Suprapubic skin (tissue), 4 donors: ENCODE results near the gene FKBP1A. TPM values are rescaled to one million over a fixed set of nuclear protein-coding genes. Genes with fewer than 3 reads are reported as not detected.

Source experiments
- DNase-seq, 2 donors: peaks; one replicate each; pipeline ENCODE4 v3.0.0-alpha.2; 2019; ENCODE audit warnings: low spot score in 2 of 2
- H3K27ac ChIP-seq: fragments of 200-600 bp; sonication (generic); one replicate; pipeline ENCODE4 v1.5.1; 2019
- H3K27me3 ChIP-seq: fragments of 200-600 bp; sonication (generic); one replicate; pipeline ENCODE4 v1.5.1; 2019
- H3K36me3 ChIP-seq: fragments of 200-600 bp; sonication (generic); one replicate; pipeline ENCODE4 v1.5.1; 2019
- H3K4me1 ChIP-seq: fragments of 200-600 bp; sonication (generic); one replicate; pipeline ENCODE4 v1.5.1; 2019
- H3K4me3 ChIP-seq: fragments of 200-600 bp; sonication (generic); one replicate; pipeline ENCODE4 v1.5.1; 2019; ENCODE audit warnings: mild to moderate bottlenecking
- H3K9me3 ChIP-seq: fragments of 200-600 bp; sonication (generic); one replicate; pipeline ENCODE4 v1.5.1; 2019
- EP300 ChIP-seq: sonication (generic); formaldehyde crosslinking; IDR thresholded peaks from one replicate; pipeline ENCODE4 v1.6.1; 2017; ENCODE audit warnings: antibody characterized with exemption
- POLR2A ChIP-seq, 2 donors: fragments of 450-650 bp; IDR thresholded peaks; one replicate each; pipeline ENCODE4 v1.6.1; 2017; ENCODE audit warnings: antibody characterized with exemption in 2 of 2, mild to moderate bottlenecking in 2 of 2, moderate library complexity in 2 of 2
- POLR2AphosphoS5 ChIP-seq, 3 donors: sonication (generic); formaldehyde crosslinking; IDR thresholded peaks; one replicate each; pipeline ENCODE4 v1.6.1; 2017; ENCODE audit warnings: antibody characterized with exemption in 3 of 3
- WGBS: methylation state at CpG from one replicate; pipeline ENCODE4 v1.1.5; 2018; 5-methylcytosine and 5-hydroxymethylcytosine counted together
- total RNA-seq, 4 donors: library from RNA; depleted of rRNA; stranded (reverse); fragments of >200 nt; gene quantifications; one replicate each; pipeline ENCODE4 v1.1.0, GENCODE V29; 2016
- TF ChIP-seq, protein P1 (sequence below), 2 donors: fragments of 200-600 bp in 1 of 2; fragments of 450-650 bp in 1 of 2; sonication (generic) in 1 of 2; IDR thresholded peaks; one replicate each; pipeline ENCODE4 v1.5.1; 2016 to 2019; ENCODE audit warnings: antibody characterized with exemption in 2 of 2, mild to moderate bottlenecking in 1 of 2, moderate library complexity in 1 of 2

FKBP1A gene
- total RNA-seq, 4 donors from 2014 or later: 100.0 to 151 (median 115) TPM

DNA sequence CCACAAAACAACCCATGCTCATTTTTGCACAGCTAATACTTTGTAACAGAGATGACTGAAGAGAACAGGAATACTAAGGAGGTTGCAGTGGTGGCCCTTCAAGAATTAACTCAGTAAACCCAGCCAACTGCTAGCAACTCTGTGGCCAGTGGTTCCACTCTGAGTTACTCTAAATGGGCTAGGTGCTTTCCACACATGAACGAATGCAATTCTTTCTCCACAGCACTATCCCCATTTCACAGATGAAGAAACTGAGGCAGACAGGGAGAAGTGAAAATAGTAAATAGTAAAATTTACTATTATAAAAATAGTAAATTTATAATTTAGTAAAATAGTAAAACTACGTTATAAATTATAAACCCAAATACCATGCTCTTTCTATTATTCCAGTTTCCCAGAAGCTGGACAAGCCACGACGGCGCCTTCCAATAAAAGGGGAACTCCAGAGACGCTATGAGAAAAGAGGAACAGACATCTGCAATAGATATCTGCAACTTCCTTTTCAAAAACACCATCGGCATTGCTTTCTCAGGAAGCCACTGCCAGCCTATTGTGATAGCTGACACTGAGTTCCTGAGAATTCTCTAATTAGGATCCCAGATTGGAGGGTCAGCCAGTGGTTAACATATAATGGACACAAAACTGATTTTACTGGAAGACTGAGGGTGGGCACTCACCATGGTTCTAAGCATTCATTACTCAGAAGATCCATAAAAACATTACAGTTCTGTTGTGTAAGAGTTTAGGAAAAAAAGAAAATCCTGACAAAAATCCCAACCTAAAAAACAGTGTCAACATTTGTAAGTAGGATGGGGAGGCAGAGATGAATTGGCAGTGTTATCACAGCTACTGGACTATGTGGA is 16.2 kb downstream of the FKBP1A start:
- Histone ChIP-seq H3K27ac (no peak overlapping the region), H3K9me3 (no peaks in the 10 kb centered on the region), H3K36me3 (peaks cover 10% of the 10 kb centered on the region), H3K4me3 (no peak overlapping the region), H3K27me3 (no peaks in the 10 kb centered on the region), H3K4me1 (peaks cover 70% of the 10 kb centered on the region)
- 42% methylated on average over 7 of the region's 7 CpGs for WGBS
- TF ChIP-seq POLR2A (IDR thresholded peaks at IDR 0.05) (no peak), POLR2AphosphoS5 (IDR thresholded peaks at IDR 0.05) (no peak), EP300 (no peak)
- TF ChIP-seq, protein P1, sequence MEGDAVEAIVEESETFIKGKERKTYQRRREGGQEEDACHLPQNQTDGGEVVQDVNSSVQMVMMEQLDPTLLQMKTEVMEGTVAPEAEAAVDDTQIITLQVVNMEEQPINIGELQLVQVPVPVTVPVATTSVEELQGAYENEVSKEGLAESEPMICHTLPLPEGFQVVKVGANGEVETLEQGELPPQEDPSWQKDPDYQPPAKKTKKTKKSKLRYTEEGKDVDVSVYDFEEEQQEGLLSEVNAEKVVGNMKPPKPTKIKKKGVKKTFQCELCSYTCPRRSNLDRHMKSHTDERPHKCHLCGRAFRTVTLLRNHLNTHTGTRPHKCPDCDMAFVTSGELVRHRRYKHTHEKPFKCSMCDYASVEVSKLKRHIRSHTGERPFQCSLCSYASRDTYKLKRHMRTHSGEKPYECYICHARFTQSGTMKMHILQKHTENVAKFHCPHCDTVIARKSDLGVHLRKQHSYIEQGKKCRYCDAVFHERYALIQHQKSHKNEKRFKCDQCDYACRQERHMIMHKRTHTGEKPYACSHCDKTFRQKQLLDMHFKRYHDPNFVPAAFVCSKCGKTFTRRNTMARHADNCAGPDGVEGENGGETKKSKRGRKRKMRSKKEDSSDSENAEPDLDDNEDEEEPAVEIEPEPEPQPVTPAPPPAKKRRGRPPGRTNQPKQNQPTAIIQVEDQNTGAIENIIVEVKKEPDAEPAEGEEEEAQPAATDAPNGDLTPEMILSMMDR (IDR thresholded peaks at IDR 0.05): no peak
- DNase-seq: no peak

DNA sequence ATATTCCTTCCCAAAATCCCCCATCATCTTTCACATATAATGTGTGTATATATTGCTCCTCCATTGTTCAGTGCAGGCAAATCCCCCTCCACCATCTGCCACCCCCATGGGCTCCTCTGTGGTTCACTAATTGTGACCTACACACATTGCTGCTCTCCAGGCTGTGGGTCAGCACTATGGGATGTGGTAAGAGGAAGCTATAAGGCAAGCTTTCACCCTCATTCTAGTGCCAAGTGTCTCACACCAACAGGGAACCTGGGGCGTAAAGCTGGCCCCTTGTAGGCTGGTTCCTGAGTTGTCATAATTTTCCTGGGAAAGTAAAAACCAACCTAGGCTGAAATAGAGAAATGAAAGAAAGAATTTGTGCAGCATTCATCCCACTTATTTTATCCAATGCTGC is 16.8 kb downstream of the FKBP1A start:
- Histone ChIP-seq H3K36me3 (peaks cover 14% of the 10 kb centered on the region), H3K27me3 (no peaks in the 10 kb centered on the region), H3K4me3 (no peak overlapping the region), H3K27ac (no peak overlapping the region), H3K4me1 (peaks cover 76% of the 10 kb centered on the region), H3K9me3 (no peaks in the 10 kb centered on the region)
- DNase-seq: no peak
- WGBS: 78% methylated on average over 1 of the region's 1 CpG
- TF ChIP-seq POLR2A (IDR thresholded peaks at IDR 0.05) (no peak), POLR2AphosphoS5 (IDR thresholded peaks at IDR 0.05) (no peak), EP300 (no peak)
- TF ChIP-seq, protein P1 (IDR thresholded peaks at IDR 0.05): no peak

DNA sequence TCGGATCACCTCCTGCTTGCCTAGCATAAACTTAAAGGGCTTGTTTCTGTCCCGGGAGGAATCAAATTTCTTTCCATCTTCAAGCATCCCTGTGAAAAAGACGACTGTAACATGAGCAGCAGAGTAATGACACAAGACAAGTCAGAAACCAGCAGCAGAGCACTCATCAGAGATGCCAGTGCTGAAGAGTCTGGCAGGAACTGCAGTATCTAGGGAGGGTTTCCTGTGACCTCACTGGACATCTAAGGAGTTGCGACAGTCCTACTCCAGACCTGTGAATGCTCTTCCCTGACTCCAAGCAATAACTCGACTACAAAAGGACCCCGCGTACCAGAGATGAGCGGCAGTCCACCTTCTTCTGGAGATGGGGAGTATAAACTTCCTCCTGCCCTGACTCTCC is 17.3 kb downstream of the FKBP1A start:
- H3K36me3 ChIP-seq: peaks cover 18% of the 10 kb centered on the region
- no peak overlapping the region for H3K27ac ChIP-seq
- no peaks in the 10 kb centered on the region for H3K9me3 ChIP-seq
- WGBS: 52% methylated on average over 6 of the region's 8 CpGs
- H3K4me3 ChIP-seq: no peak overlapping the region
- TF ChIP-seq, protein P1 (IDR thresholded peaks at IDR 0.05): no peak
- no peak for TF ChIP-seq EP300
- no peak for TF ChIP-seq POLR2A (IDR thresholded peaks at IDR 0.05)
- no peak for TF ChIP-seq POLR2AphosphoS5 (IDR thresholded peaks at IDR 0.05)
- H3K4me1 ChIP-seq: peaks cover 80% of the 10 kb centered on the region
- DNase-seq: no peak
- no peaks in the 10 kb centered on the region for H3K27me3 ChIP-seq

DNA sequence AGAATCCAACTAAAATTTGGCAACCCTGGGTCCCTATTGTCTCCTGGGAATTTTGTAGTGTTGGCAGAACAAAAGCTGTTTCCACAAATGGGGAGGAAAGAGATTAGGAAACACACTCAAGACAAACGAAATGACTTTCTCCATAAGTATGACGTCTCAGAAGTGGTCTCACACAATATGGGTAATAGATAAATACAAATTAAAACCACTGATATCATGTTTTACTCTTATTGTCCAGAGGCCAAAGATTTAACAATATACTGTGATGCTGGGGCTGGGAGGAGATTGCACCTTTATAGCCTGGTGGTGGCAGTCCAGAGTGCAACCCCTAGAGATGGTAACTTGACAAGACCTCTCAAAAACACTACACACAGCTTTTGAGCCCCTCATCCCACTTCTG is 18.6 kb downstream of the FKBP1A start:
- Histone ChIP-seq H3K27ac (no peak overlapping the region), H3K4me3 (no peak overlapping the region), H3K36me3 (peaks cover 24% of the 10 kb centered on the region), H3K4me1 (peaks cover 78% of the 10 kb centered on the region), H3K9me3 (no peaks in the 10 kb centered on the region), H3K27me3 (no peaks in the 10 kb centered on the region)
- 60% methylated on average over 2 of the region's 2 CpGs for WGBS
- TF ChIP-seq, protein P1 (IDR thresholded peaks at IDR 0.05): no peak
- TF ChIP-seq POLR2AphosphoS5 (IDR thresholded peaks at IDR 0.05): no peak
- no peak for TF ChIP-seq EP300
- TF ChIP-seq POLR2A (IDR thresholded peaks at IDR 0.05): no peak
- no peak for DNase-seq

DNA sequence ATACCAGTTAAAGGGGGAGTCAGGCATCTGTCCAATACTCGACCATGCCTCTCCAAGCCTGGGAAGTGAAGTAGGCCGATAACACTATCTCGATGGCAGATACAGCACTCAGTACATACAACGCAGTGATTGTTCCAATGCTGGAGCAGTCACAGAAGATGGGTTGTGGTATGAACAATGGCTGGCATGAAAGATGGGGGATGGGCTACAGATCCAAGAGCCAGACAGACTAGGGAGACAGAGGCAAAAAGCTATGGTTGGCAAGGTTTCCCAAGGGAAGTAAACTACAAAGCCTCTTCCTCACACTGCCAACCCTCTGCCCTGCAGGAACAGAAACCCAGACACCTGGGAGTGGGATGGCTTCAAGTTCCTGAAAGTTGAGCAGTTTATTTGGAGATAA is 19.2 kb downstream of the FKBP1A start:
- Histone ChIP-seq H3K4me1 (peaks cover 73% of the 10 kb centered on the region), H3K36me3 (peaks cover 27% of the 10 kb centered on the region), H3K27ac (no peak overlapping the region), H3K27me3 (no peaks in the 10 kb centered on the region), H3K4me3 (no peak overlapping the region), H3K9me3 (no peaks in the 10 kb centered on the region)
- 76% methylated on average over 4 of the region's 4 CpGs for WGBS
- DNase-seq: no peak
- TF ChIP-seq, protein P1 (IDR thresholded peaks at IDR 0.05): no peak
- TF ChIP-seq POLR2AphosphoS5 (IDR thresholded peaks at IDR 0.05): no peak
- no peak for TF ChIP-seq POLR2A (IDR thresholded peaks at IDR 0.05)
- TF ChIP-seq EP300: no peak
